ENCODE data around the gene TRIM56. TPM values are rescaled to one million over a fixed set of nuclear protein-coding genes. Genes with fewer than 3 reads are reported as not detected.

Gene TRIM56
- total and polyA plus RNA-seq, 7 donors, result 3.2 to 15.7 (median 12.6) TPM

GRCh38 chr7:101094791-101095375 is 9.6 kb downstream of the TRIM56 start:
- Histone ChIP-seq H3K36me3 (ENCODE audit: insufficient read depth in 1 of 2, low read depth in 1 of 2) (no peaks in the 10 kb centered on the region), H3K9me3 (no peaks in the 10 kb centered on the region), H3K27ac (no peak overlapping the region), H3K27me3 (ENCODE audit: insufficient read depth in 3 of 3, low read length in 2 of 3) (no peaks in the 10 kb centered on the region), H3K4me1 (peaks cover 16% of the 10 kb centered on the region), H3K4me3 (no peak overlapping the region)
- ATAC-seq (peak; percentile 65 to 80 (median 74)), DNase-seq (peak; percentile 63 to 68)
- peak; percentile 53 for TF ChIP-seq CTCF (IDR thresholded peaks at IDR 0.05)
- intact Hi-C loops (cut with DNase I), result loop anchor here in 1 of 2 donors (2.0 kb wide), 1 partner anchor 42 kb away; no protein-coding TSS in a partner anchor
- 30 to 35% (median 35%) methylated on average over 12 of the region's 12 CpGs for WGBS, 3 donors

GRCh38 chr7:101096331-101096956 is 11.2 kb downstream of the TRIM56 start:
- 56 to 66% (median 57%) methylated on average over 6 of the region's 6 CpGs for WGBS, 3 donors
- no peak overlapping the region for H3K27ac ChIP-seq
- no peak overlapping the region for H3K4me3 ChIP-seq
- DNase-seq, result no peak
- no peaks in the 10 kb centered on the region for H3K9me3 ChIP-seq
- H3K4me1 ChIP-seq, result peaks cover 22% of the 10 kb centered on the region
- intact Hi-C loops (cut with DNase I), result no loop called here
- H3K27me3 ChIP-seq (ENCODE audit: insufficient read depth in 3 of 3, low read length in 2 of 3), result peaks cover 0 to 4% (median 3%) of the 10 kb centered on the region in 3 donors
- no peak for ATAC-seq
- TF ChIP-seq CTCF (IDR thresholded peaks at IDR 0.05), result no peak
- H3K36me3 ChIP-seq (ENCODE audit: insufficient read depth in 1 of 2, low read depth in 1 of 2), result no peaks in the 10 kb centered on the region

- Histone ChIP-seq H3K27me3 (ENCODE audit: insufficient read depth in 3 of 3, low read length in 2 of 3) (peaks cover 0 to 6% (median 4%) of the 10 kb centered on the region in 3 donors), H3K9me3 (no peaks in the 10 kb centered on the region), H3K27ac (no peak overlapping the region), H3K4me3 (no peak overlapping the region), H3K36me3 (ENCODE audit: insufficient read depth in 1 of 2, low read depth in 1 of 2) (no peaks in the 10 kb centered on the region), H3K4me1 (peaks cover 22% of the 10 kb centered on the region)
- no peak for DNase-seq
- no peak for ATAC-seq
- TF ChIP-seq CTCF (IDR thresholded peaks at IDR 0.05), result no peak
- 88 to 96% (median 90%) methylated on average over 5 of the region's 5 CpGs for whole genome bisulfite sequencing, 3 donors
- intact Hi-C loops (cut with DNase I), result no loop called here
These were observed 11.7 kb downstream of the TRIM56 start for GRCh38 chr7:101096957-101097347.

GRCh38 chr7:101097561-101097960 is 12.3 kb downstream of the TRIM56 start:
- Histone ChIP-seq H3K36me3 (ENCODE audit: insufficient read depth in 1 of 2, low read depth in 1 of 2) (no peaks in the 10 kb centered on the region), H3K9me3 (no peaks in the 10 kb centered on the region), H3K4me1 (peaks cover 22% of the 10 kb centered on the region), H3K27me3 (ENCODE audit: insufficient read depth in 3 of 3, low read length in 2 of 3) (peaks cover 0 to 6% (median 4%) of the 10 kb centered on the region in 3 donors), H3K27ac (no peak overlapping the region), H3K4me3 (no peak overlapping the region)
- intact Hi-C loops (cut with DNase I), result no loop called here
- DNase-seq, result no peak
- WGBS, 3 donors, result 69 to 79% (median 72%) methylated on average over 4 of the region's 4 CpGs
- TF ChIP-seq CTCF (IDR thresholded peaks at IDR 0.05), result no peak
- no peak for ATAC-seq
